ENCODE results near the gene ZNF385D. TPM values are rescaled to one million over a fixed set of nuclear protein-coding genes. Genes with fewer than 3 reads are reported as not detected.

ZNF385D gene
- total RNA-seq, 1 experiment from 2014 or later = 5.9 TPM

DNA sequence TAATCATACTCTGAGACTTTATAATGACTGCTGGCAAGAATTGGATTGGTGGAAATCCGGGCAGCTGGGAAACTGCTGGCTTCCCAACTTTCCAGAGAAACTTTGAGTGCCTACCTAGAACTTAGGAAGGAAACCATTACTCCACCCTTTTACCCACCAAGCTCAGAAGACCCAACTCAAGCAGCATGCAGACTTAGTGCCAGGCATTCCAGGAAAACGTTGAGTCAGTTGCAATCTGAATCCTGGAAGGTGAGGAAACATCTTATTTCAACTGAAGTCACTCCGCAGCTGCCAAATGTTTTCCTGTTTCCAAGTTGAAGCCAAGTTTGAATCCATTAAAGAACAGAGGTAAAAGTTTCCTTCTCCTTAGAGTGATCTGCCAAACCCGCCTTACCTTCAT lies 126.5 kb downstream of the ZNF385D start:
- H3K36me3 ChIP-seq (ENCODE audit: low read depth, low read length) = no peaks in the 10 kb centered on the region
- no peak overlapping the region for H3K4me2 ChIP-seq (ENCODE audit: low read length)
- no peaks in the 10 kb centered on the region for H3K27me3 ChIP-seq (ENCODE audit: low read length)
- no TSS peak for BruUV-seq (replicated peaks)
- no peak overlapping the region for H3K4me3 ChIP-seq (ENCODE audit: low read length)
- DNase-seq (no peak), ATAC-seq (no peak)
- H3K9me3 ChIP-seq (ENCODE audit: low read length) = no peaks in the 10 kb centered on the region
- ChIA-PET CTCF (no interaction called here), POLR2A (ENCODE audit: unreplicated experiment) (no interaction called here)
- no peak overlapping the region for H3K9ac ChIP-seq (ENCODE audit: low read length)
- no peak overlapping the region for H2AFZ ChIP-seq (ENCODE audit: low read length)
- no peak overlapping the region for H3K27ac ChIP-seq (ENCODE audit: low read length)
- H4K20me1 ChIP-seq (ENCODE audit: low read length) = no peaks in the 10 kb centered on the region
- no peaks in the 10 kb centered on the region for H3F3A ChIP-seq (ENCODE audit: low read length, unreplicated experiment)
- no peaks in the 10 kb centered on the region for H3K79me2 ChIP-seq (ENCODE audit: low read length)
- TF ChIP-seq EZH2 (IDR thresholded peaks at IDR 0.05; ENCODE audit: low read length, unreplicated experiment) = no peak
- TF ChIP-seq, protein P1, sequence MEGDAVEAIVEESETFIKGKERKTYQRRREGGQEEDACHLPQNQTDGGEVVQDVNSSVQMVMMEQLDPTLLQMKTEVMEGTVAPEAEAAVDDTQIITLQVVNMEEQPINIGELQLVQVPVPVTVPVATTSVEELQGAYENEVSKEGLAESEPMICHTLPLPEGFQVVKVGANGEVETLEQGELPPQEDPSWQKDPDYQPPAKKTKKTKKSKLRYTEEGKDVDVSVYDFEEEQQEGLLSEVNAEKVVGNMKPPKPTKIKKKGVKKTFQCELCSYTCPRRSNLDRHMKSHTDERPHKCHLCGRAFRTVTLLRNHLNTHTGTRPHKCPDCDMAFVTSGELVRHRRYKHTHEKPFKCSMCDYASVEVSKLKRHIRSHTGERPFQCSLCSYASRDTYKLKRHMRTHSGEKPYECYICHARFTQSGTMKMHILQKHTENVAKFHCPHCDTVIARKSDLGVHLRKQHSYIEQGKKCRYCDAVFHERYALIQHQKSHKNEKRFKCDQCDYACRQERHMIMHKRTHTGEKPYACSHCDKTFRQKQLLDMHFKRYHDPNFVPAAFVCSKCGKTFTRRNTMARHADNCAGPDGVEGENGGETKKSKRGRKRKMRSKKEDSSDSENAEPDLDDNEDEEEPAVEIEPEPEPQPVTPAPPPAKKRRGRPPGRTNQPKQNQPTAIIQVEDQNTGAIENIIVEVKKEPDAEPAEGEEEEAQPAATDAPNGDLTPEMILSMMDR (conservative IDR thresholded peaks at IDR 0.05; ENCODE audit: low read depth, low read length) = no peak
- no peak for TF ChIP-seq EZH2phosphoT487 (IDR thresholded peaks at IDR 0.05; ENCODE audit: borderline replicate concordance, low read length)
- intact Hi-C loops (cut with micrococcal nuclease) = no loop called here
- no peaks in the 10 kb centered on the region for H3K9me2 ChIP-seq (replicated peaks; ENCODE audit: low read length)
- H3K4me1 ChIP-seq (ENCODE audit: insufficient read depth, low read length) = peaks cover 14% of the 10 kb centered on the region

GRCh38 chr3:21621181-21621651 lies 129.8 kb downstream of the ZNF385D start:
- no peaks in the 10 kb centered on the region for H3K27me3 ChIP-seq (ENCODE audit: low read length)
- H2AFZ ChIP-seq (ENCODE audit: low read length) = no peak overlapping the region
- no peak for TF ChIP-seq EZH2phosphoT487 (IDR thresholded peaks at IDR 0.05; ENCODE audit: borderline replicate concordance, low read length)
- H3K36me3 ChIP-seq (ENCODE audit: low read depth, low read length) = no peaks in the 10 kb centered on the region
- no peaks in the 10 kb centered on the region for H3K9me2 ChIP-seq (replicated peaks; ENCODE audit: low read length)
- peak; percentile 40 for DNase-seq
- POLR2A ChIA-PET (ENCODE audit: unreplicated experiment) = interaction anchor here (0.6 kb wide), 1 partner anchor 54 kb away, joined by 6 read pairs; no protein-coding TSS in a partner anchor
- H3K9me3 ChIP-seq (ENCODE audit: low read length) = no peaks in the 10 kb centered on the region
- no peak overlapping the region for H3K9ac ChIP-seq (ENCODE audit: low read length)
- no peak for ATAC-seq
- no peak overlapping the region for H3K4me3 ChIP-seq (ENCODE audit: low read length)
- 0 out of 2 replicates have a peak overlapping the region, but pooled peaks have one; percentile 42 for H3K4me2 ChIP-seq (ENCODE audit: low read length)
- intact Hi-C loops (cut with micrococcal nuclease) = no loop called here
- no peaks in the 10 kb centered on the region for H3F3A ChIP-seq (ENCODE audit: low read length, unreplicated experiment)
- BruUV-seq (replicated peaks) = no TSS peak
- peaks cover 14% of the 10 kb centered on the region for H3K4me1 ChIP-seq (ENCODE audit: insufficient read depth, low read length)
- H3K79me2 ChIP-seq (ENCODE audit: low read length) = no peaks in the 10 kb centered on the region
- no peaks in the 10 kb centered on the region for H4K20me1 ChIP-seq (ENCODE audit: low read length)
- CTCF ChIA-PET = no interaction called here
- no peak overlapping the region for H3K27ac ChIP-seq (ENCODE audit: low read length)

- TF ChIP-seq EZH2phosphoT487 (IDR thresholded peaks at IDR 0.05; ENCODE audit: borderline replicate concordance, low read length) (no peak), EZH2 (IDR thresholded peaks at IDR 0.05; ENCODE audit: low read length, unreplicated experiment) (no peak)
- TF ChIP-seq, protein P1 (conservative IDR thresholded peaks at IDR 0.05; ENCODE audit: low read depth, low read length) = no peak
Measured at GRCh38 chr3:21620511-21621155, 130.4 kb downstream of the ZNF385D start.

More at GRCh38 chr3:21620511-21621155, 130.4 kb downstream of the ZNF385D start:
- ChIA-PET POLR2A (ENCODE audit: unreplicated experiment) (interaction anchor here (0.5 kb wide), 1 partner anchor 8 kb away, joined by 5 read pairs; no protein-coding TSS in a partner anchor), CTCF (no interaction called here)
- Histone ChIP-seq H3K79me2 (ENCODE audit: low read length) (no peaks in the 10 kb centered on the region), H2AFZ (ENCODE audit: low read length) (no peak overlapping the region), H3K9me2 (replicated peaks; ENCODE audit: low read length) (no peaks in the 10 kb centered on the region), H4K20me1 (ENCODE audit: low read length) (no peaks in the 10 kb centered on the region), H3K4me3 (ENCODE audit: low read length) (no peak overlapping the region), H3K36me3 (ENCODE audit: low read depth, low read length) (no peaks in the 10 kb centered on the region), H3K4me1 (ENCODE audit: insufficient read depth, low read length) (peaks cover 14% of the 10 kb centered on the region), H3K4me2 (ENCODE audit: low read length) (peak overlapping the region; percentile 42), H3K9me3 (ENCODE audit: low read length) (no peaks in the 10 kb centered on the region), H3K27ac (ENCODE audit: low read length) (no peak overlapping the region), H3F3A (ENCODE audit: low read length, unreplicated experiment) (no peaks in the 10 kb centered on the region), H3K9ac (ENCODE audit: low read length) (no peak overlapping the region), H3K27me3 (ENCODE audit: low read length) (no peaks in the 10 kb centered on the region)
- no peak; the same call in 1 of the 2 replicates for ATAC-seq
- peak; percentile 20 for DNase-seq
- BruUV-seq (replicated peaks) = no TSS peak
- intact Hi-C loops (cut with micrococcal nuclease) = no loop called here

Measured in PC-3 (cell line).